HG03354 (cell line): ENCODE measurements around the gene NUP107.

Experiments
- ATAC-seq: cut with Tn5 transposase; IDR thresholded peaks from one replicate; pipeline ENCODE4 v1.9.1; 2021; ENCODE audit warnings: mild to moderate bottlenecking; ENCODE audit not compliant: unreplicated experiment, poor library complexity, severe bottlenecking

The NUP107 gene

GRCh38 chr12:68769941-68770340, 83.2 kb downstream of the NUP107 start:
- ATAC-seq = no peak

GRCh38 chr12:68771223-68771925, 84.6 kb downstream of the NUP107 start:
- no peak for ATAC-seq

GRCh38 chr12:68772714-68773113, 85.9 kb downstream of the NUP107 start:
- peak; percentile 67 for ATAC-seq

GRCh38 chr12:68773582-68773981, 86.8 kb downstream of the NUP107 start:
- no peak for ATAC-seq

GRCh38 chr12:68775121-68775630, 88.4 kb downstream of the NUP107 start:
- no peak for ATAC-seq

GRCh38 chr12:68776976-68777610, 90.3 kb downstream of the NUP107 start:
- no peak for ATAC-seq

- ATAC-seq = no peak
Observed at GRCh38 chr12:68779280-68779679, 92.5 kb downstream of the NUP107 start.

- ATAC-seq = no peak
Observed at GRCh38 chr12:68780731-68781130, 94.0 kb downstream of the NUP107 start.

- no peak for ATAC-seq
Observed at GRCh38 chr12:68781728-68782127, 95.0 kb downstream of the NUP107 start.

GRCh38 chr12:68784015-68784414, 97.2 kb downstream of the NUP107 start:
- no peak for ATAC-seq

GRCh38 chr12:68785358-68785757, 98.6 kb downstream of the NUP107 start:
- no peak for ATAC-seq

GRCh38 chr12:68785823-68786222, 99.0 kb downstream of the NUP107 start:
- no peak for ATAC-seq

GRCh38 chr12:68786929-68787328, 100.2 kb downstream of the NUP107 start:
- ATAC-seq = no peak

- no peak for ATAC-seq
Observed at GRCh38 chr12:68788554-68789143, 101.9 kb downstream of the NUP107 start.

- ATAC-seq = no peak
Observed at GRCh38 chr12:68789144-68789878, 102.5 kb downstream of the NUP107 start.

GRCh38 chr12:68790081-68790951, 103.5 kb downstream of the NUP107 start:
- ATAC-seq = no peak

- no peak for ATAC-seq
Observed at GRCh38 chr12:68790952-68791234, 104.1 kb downstream of the NUP107 start.

- no peak for ATAC-seq
Observed at GRCh38 chr12:68791897-68792481, 105.2 kb downstream of the NUP107 start.

GRCh38 chr12:68792952-68793351, 106.2 kb downstream of the NUP107 start:
- peak; percentile 93 for ATAC-seq
